Raji (cell line): ENCODE results near the gene KIFAP3.

ENCODE experiments used
- POLR2A ChIP-seq: IDR thresholded peaks from 2 replicates; pipeline ENCODE4 v1.6.1; 2011; ENCODE audit warnings: low read depth, low read length, control low read depth; ENCODE audit not compliant: insufficient read depth

KIFAP3 gene

DNA sequence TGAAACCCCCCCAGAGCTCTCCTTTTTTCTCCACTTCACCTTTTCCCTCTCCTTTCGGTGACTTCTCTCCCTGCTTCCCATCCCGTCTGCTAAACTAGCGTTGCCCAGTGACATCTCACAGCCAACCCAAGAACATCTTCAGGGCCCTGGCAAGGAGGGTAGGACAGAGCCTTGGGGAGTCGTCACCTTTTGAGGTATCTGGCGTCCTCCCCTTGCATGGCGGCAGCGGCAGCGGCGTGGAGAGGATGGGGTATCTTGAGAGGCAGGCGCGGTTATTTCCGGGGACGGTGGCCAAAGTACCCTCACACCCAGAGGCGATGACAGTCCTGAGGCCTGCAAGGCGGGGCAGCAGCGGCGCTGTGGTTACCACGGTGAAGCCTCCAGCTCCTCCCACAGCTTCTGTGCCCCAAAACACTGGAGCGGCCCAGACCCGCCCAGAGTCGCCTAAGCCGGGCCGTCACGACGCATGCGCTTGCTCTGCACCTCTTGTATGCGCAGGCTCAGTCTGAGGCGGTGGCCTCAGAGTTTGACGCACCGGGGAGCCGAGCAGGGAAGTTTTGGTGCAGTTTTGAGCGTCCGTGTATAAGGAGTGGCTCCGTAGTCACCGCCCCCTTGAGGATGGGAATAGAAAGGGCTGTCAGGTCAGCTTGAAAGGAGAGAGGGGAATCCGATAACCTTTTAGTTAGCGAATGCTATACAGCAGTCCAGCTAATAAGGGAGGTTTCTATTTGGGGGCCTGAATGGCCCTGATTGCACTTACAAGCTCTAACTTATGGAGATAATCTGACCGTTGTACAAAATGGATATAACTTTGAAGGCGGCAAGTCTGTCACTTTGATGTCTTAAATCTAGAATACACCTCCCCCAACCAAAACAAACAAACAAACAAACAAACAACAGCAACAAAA, at the start of gene KIFAP3:
KIFAP3 (minus strand) TSS at position 446 of the 908 bp plus-strand sequence; CDS start at position 218, 228 bp downstream.
- TF ChIP-seq POLR2A, result peak; percentile 62

- TF ChIP-seq POLR2A, result no peak
Measured at GRCh38 chr1:170122366-170122765, 47.9 kb upstream of the KIFAP3 start.

- TF ChIP-seq POLR2A, result no peak
Measured at GRCh38 chr1:170114906-170115305, 40.4 kb upstream of the KIFAP3 start.

- TF ChIP-seq POLR2A, result no peak
Measured at GRCh38 chr1:170097449-170097948, 23.0 kb upstream of the KIFAP3 start.

DNA sequence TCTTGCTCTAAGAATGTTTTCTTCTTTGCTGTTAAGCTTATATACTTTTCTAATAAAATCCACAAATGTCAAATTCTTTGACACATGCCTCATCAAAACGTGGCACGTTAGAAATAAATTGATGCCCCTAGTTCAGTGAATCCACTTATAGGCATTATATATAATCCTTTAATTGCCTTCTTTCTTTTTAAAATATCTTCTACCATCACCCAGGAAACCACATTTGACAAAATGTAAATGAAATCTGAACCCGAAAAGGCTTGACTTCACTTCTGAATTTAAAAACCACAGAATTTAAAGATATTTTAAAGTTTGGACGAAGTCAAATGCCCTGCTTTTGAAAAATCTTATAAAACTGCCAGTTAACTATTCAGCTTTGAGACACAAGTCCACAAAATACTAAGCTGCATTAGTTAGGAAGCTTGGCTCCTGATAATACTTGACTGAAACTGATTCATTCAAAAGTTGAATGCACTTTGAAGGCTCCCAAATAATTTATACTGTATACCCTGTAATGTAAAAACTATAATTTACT, 22.4 kb upstream of the KIFAP3 start:
- TF ChIP-seq POLR2A, result no peak

DNA sequence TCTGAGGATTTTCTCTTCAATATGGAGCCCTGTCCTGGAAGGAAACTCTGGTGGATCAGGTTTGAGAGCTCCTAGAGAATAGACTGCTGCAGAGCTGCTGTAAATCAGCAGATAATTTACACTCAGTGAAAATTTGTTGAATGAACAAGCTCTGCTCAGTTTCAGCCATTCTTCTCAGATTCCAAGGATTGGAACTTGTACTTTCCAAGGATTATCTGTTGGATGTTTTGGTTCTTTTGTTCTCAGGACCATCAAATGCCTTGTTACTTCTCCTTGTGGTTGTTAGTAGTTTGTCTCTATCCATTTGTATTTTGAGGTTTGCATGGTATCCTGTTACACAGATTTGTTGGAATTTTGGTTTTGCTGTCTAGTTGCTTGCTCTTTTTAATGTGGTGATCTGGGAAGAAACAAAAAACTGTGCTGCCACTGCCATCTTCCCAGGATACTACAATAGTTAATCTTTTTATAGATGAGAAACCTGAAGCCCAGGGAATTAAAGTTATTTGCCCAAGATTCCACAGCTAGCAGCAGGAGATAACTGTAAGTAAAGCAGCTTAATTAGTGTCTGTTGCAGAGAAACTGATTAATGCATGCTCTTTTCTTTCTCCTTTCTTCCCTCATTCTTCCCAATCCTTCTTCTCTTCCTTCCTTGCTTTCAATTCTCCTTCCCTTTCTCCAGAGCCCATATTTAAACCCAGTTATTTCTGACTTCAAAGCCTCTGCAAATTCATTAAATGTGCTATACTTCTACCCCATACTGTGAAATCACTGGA, 21.7 kb upstream of the KIFAP3 start:
- TF ChIP-seq POLR2A, result no peak

GRCh38 chr1:170086399-170087032, 12.0 kb upstream of the KIFAP3 start:
- TF ChIP-seq POLR2A, result no peak

DNA sequence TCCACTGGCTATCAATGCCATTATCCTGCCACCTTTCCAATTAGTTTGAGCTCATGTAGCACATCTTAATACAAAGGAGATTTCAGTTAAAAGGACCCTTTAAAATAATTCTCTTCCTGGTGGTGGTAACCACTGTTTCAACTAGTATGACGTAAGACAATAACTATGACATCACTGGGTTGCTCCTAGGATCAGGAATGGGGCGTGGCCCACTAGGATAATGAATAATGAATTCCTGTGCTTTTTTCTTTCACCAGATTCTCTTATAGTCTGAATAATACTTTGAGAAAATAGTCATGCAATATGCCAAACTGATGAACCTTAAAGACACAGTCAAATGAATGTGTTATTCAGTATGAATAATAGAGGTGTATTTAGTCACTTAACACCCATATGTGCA, 10.6 kb upstream of the KIFAP3 start:
- TF ChIP-seq POLR2A, result no peak

DNA sequence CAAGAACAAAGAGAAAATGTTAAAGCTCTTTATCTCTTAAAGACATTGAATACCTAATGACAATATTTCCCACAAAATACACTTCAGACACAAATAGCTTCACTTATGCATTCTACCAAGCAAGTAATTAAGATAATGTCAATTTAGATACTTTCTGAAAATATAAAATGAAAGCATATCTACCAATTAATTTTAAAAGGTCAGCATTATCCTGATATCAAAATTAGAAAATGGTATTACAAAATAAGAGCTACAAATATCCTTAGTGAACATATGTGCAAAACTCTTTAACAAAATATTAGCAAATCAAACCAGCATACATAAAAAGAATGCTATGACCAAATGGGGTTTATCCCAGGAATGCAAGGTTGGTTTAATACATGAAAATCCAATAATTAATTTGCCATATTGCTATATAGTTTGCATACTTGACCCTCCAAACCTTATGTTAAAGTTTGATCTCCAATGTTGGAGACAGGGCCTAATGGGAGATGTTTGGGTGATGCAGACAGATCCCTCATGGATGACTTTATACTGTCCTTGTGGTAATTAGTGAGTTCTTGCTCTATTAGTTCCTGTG, 4.2 kb upstream of the KIFAP3 start:
- TF ChIP-seq POLR2A, result no peak

DNA sequence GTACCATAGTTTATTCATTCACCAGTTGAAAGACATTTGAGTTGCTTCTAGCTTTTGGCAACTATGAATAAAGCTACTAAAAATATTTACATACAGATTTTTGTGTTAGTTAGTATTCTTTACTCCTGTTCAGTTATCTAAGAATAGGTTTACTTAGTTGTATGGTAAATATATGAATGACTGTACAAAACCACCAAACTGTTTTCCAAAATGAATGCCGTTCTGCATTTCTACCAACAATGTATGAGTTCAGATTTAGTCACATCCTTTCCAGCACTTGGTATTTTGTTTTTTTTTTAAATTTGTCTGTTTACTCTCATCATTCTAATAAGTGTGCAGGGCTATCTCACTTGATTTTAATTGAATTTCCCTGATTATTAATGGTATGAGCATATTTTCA, 3.4 kb upstream of the KIFAP3 start:
- no peak for TF ChIP-seq POLR2A

DNA sequence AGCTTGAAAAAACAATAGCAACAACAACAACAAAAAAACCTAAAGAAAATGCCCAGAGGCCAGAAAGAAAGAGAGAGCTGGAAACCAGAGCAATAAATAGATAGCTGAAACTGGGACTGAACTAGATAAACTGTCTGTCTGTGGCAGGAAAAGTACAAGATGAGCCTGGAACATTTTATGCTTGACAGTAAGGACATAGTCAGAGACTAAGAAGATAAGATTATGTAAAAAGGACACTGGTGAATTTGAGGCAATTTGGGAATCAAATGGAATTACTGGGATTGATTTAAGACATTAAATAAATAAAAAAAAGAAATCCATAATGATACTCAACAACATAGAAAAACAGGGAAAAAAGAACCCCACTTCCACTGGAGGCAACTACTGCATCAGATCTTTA, 1.7 kb upstream of the KIFAP3 start:
- no peak for TF ChIP-seq POLR2A

- no peak for TF ChIP-seq POLR2A
Measured at GRCh38 chr1:170075186-170075585, 691 bp upstream of the KIFAP3 start.

- no peak for TF ChIP-seq POLR2A
Measured at GRCh38 chr1:170073893-170074249, 624 bp downstream of the KIFAP3 start.

- no peak for TF ChIP-seq POLR2A
Measured at GRCh38 chr1:170071378-170071777, 3.1 kb downstream of the KIFAP3 start.

GRCh38 chr1:170068923-170069322, 5.6 kb downstream of the KIFAP3 start:
- no peak for TF ChIP-seq POLR2A

DNA sequence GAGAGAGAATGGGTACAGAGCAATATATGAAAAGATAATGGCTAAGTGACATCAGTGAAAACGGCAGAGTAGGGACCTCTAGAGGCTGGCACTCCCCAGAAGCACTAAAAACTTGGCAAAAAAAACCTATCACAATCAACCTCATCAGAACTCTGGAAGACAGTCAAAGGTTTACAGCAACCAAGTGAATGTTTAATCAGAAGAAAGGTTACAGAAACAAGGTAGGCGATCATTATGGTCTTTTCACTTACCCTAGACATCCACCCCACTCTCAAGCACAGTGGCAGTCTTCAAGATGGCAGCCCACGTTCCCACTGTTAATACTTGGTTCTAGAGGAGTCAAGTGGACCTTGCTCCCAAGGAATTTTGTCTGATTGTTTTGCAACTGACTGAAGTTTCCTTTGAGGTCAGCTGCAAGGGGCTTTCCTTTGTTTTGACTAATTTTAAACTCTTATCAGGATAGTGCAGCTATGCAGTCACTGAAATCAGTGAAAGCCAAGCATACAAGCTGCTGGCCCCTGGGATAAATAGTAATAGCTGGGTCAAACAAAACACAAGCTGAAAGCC, 7.2 kb downstream of the KIFAP3 start:
- no peak for TF ChIP-seq POLR2A
